Measurements from ENCODE around the gene CDKN3.

CDKN3 gene

GRCh38 chr14:54396493-54397335 lies at the start of gene CDKN3:
TSS of gene CDKN3 (plus strand) at chr14:54397007. CDS start at chr14:54397069, 62 bp downstream.
- FAIRE-seq = peak; percentile 98

DNA sequence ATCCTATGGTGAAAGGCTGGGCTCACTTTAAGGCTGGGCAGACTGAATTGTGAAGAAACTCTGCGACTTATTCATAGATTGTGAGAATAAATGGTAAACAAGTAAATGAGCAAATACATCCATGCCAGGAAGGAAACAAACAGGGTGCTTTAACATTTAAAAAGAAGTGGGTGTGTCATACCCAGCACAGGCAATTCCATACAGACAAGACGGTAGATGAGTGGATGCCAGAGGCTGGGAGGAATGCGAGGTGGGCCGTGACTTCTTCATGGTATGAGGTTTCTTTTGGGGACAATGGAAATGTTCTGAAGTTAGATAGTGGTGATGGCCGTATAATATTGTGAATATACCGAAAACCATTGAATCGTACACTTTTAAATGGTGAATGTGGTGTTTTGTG lies 49.8 kb upstream of the CDKN3 start:
- FAIRE-seq = no peak

DNA sequence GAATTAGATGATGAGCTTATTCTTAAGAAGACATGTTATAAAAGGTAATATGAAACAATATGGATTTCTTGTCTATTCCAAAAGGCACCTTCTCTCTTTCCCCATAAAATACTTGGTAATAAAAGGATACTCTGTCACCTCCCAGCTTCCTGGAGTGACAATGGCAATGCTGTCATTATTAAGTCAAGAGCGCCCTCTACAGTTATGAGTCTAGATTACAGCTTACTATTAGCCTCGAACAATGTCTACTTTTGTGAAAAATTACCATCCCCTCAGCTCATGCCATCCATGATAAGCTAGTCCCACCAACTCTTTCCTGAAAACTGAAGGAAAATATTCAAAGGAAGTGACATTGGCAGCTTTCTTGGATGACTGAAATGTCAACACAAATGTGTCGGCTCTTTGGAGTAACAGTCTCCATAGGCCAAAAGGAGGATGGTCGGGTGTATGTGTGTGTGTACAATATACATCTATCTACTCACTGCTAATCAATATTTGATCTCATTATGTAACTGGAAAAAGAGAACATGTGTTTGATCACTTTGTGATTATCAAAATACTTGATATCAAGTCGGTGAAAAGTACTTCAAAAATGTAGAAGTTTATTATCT lies 48.7 kb upstream of the CDKN3 start:
- peak; percentile 39 for FAIRE-seq

GRCh38 chr14:54348923-54349620 lies 47.7 kb upstream of the CDKN3 start:
- no peak for FAIRE-seq

GRCh38 chr14:54349713-54350112 lies 47.1 kb upstream of the CDKN3 start:
- no peak for FAIRE-seq

DNA sequence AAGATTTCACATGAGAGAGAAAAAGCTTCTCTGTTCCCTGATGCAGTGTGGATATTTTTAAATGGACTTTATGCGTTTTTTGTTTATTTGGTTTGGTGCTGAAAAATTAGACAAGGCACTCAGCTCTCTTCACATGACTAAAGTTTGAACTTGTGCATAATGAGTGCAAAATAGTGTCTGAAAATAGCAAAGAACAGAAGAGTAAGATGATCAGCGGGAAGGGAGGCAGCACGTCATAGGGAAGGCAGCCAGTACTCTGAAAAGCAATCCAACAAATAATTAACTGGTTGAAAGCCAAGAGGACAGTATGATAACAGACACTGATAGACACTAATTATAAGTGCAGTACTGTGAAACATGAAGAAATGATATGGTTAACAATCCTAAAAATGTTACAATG lies 46.6 kb upstream of the CDKN3 start:
- FAIRE-seq = no peak

DNA sequence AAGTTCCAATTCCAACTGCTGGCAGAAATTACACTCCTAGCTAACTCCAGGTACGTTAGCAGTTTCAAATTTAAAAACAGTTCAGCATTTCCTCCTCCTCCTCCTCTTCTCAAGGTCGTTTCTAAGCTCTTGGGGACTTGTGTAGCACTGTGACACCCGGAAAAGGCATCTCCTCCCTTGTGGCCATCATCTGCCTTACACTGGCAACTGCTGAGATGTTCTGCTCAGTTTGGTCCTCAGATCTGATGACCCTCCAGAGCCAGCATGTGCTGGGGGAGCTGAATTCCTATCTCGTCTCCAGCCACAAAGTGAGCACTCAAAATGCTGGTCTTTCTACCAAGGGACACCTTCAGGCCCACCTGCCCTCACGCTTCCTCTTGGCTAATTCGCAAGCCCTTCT lies 43.5 kb upstream of the CDKN3 start:
- FAIRE-seq = no peak

- FAIRE-seq = no peak
Observed at GRCh38 chr14:54353694-54354093, 43.1 kb upstream of the CDKN3 start.

- no peak for FAIRE-seq
Observed at GRCh38 chr14:54354096-54354495, 42.7 kb upstream of the CDKN3 start.

- no peak for FAIRE-seq
Observed at GRCh38 chr14:54354968-54355641, 41.7 kb upstream of the CDKN3 start.

DNA sequence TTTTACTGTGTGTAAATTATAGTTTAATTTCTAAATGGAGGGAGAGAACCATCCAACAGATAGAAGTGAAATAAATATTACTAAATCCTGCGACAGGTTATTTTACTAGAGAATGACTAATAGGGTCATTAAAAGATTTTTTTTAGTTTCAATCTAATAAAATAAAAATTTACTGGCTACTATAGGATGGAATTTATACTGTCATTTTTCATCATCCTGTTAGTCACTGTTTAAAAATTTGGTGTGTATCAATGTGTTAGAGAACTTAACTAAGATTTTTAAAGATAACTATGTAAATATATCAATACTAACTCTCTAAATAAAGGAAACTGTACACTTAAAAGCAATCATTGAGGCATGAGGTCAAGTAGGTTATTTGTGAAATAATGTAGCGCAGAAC lies 41.1 kb upstream of the CDKN3 start:
- FAIRE-seq = no peak

DNA sequence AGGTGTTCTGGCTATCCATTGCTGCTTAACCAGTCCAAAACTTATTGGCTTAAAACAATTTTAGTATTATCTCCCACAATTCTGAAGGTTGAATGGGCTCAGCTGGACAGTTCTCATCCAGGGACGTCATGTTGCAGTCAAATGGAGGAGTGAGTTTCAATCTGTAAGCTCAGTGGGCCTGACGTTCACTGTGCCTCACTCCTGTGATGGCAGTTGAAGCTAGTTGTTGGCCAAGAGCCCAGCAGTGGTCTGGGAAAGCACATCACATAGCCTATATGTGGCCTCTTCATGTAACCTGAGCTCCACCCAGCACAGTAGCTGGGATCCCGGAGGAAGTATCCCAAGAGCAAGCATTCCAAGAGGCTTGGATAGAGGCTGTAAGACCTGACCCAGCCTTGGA lies 40.6 kb upstream of the CDKN3 start:
- no peak for FAIRE-seq

DNA sequence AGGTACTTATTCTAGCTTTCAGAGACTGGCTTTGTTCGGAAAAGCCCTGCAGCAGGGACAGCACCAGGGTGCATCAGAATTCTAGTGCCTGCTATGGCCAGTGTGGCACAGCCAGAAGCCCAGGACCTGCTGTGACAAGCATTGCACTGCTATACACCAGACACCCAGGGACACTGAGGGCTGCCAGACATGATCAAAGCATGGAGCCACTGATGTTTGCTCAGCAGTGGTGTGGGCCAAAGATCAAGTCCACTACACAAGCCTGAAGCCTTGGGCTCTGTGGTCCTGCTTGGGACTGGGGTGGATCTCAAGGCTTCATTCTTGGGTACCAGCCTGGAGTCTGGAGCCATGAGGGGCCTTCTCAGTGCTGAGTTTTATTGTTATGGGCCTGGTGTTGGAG lies 36.1 kb upstream of the CDKN3 start:
- no peak for FAIRE-seq

DNA sequence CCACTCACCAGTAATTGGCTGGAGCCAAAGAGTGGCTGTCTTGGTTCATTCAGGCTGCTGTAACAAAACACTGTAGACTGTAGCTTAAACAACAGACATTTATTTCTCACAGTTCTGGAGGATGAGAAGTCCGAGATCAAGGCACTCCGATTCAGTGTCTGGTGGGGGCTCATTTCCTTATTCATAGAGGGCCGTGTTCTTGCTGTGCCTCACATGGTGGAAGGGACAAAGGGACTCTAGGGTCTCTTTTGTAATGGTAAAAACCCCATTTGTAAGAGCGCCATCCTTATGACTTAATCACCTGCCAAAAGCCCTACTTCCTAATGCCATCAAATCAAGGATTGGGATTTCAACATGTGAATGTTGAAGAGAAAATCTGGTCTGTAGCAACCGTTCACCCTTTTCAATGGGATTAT lies 34.7 kb upstream of the CDKN3 start:
- no peak for FAIRE-seq

DNA sequence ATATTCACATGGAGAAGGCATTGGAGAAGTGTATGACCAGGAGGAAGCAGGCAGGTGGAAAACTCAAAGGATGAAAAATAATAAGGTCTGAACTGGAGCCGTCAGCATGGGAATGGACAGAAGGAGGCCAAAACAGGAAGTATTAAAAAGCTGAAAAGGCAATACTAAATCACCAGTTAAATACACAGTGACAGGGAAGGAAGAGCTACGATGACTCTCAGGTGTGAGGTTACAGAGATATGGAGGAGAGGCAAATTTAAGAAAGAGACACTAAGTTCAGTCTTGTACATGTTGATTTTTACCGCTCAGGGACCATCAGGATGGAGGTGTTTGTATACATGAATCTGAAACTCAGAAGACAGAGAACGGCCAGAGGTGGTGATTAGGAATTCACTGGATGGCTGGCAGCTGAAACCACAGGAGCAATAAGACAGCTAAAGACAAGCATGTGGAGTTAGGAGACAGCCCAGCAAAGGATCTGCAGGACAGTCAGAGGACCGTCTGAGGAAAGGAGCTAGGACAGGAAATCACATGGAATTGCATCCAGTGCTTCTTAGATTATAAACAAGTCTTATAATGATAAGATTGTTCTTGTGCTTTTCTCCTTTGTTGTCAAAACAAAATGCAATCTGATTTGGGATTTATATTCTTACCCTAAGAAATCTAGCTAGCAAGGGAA lies 33.9 kb upstream of the CDKN3 start:
- no peak for FAIRE-seq

- FAIRE-seq = no peak
Observed at GRCh38 chr14:54364555-54365415, 32.0 kb upstream of the CDKN3 start.

DNA sequence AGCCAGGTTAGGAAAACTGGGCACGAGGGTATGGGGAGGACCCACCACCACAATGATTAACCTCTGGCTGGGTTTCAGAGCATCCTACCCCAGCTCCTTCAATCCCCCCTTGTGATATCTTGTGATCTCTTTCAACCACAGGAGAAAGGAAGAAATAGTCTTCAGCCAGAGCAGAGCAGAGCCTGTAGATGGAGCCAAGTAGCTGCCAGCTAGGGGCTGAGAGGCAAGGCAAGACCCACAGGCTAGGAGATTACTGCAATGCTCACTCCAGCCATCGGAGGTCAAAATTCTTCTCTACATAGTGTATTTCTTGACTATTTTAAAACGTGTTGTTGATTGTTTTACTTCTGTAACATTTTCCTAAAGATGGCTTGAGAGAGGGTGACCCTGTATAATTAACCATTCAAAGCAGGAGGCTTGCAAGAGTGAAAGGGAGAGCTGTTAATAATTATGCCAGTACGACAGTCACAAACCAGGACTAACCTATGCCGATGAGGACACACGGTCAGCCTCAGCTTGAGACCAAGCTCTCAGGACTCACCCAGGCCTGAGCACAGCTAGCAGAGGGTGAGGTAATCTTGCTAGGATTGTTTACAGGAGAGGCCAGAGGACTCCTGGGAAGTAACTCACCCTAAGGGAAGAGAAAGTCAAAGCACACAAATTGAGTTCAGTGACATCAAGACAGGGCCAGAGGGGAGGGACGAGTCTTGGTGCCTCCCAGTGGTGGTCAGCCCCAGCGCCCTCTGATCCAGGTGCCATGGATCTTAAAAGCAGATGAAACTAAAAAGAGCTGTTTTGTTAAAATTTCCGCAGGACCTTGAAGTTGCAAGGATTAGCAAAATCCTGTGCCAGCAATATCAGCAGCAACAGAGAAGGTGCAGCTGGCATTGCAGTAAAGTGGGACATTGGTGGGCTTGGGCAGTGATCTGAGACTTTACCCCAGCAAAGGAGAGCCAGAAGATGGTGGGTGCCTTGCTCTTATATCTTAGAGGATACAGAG lies 29.8 kb upstream of the CDKN3 start:
- FAIRE-seq = no peak

DNA sequence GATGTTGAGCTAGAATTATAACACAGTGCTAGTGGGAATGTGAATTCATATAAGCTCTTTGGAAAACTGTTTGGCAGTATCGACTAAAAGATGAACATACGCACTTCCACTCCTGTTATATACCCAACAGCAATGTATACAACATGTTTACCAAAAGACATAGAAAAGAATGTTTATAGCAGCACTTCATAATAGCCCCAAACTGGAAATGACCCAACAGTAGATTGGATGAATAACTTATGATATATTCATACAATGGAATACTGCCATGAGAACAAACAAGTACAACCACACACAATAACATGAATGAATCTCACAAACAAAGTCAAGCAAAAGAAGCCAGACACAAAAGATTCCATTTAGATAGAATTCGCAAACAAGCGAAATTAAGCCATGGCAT lies 28.5 kb upstream of the CDKN3 start:
- FAIRE-seq = no peak

GRCh38 chr14:54369343-54369742 lies 27.5 kb upstream of the CDKN3 start:
- no peak for FAIRE-seq

Measured in endometrium (tissue), 2 donors.